MM.1S (cell line): Measurements from ENCODE around the gene IRAK4.

Source experiments
- DNase-seq: peaks from one replicate; pipeline ENCODE4 v3.0.0-alpha.2; 2015
- H2AFZ ChIP-seq: fragments of 300-600 bp; sonication (generic); 2 replicates; pipeline ENCODE4 v1.6.0; 2016; ENCODE audit warnings: antibody characterized with exemption, low read length
- H3F3A ChIP-seq: fragments of 300-600 bp; sonication (generic); 2 replicates; pipeline ENCODE4 v1.6.1; 2016; ENCODE audit warnings: mild to moderate bottlenecking, antibody characterized with exemption, low read length, moderate library complexity, mixed read lengths; ENCODE audit not compliant: insufficient read depth
- H3K27ac ChIP-seq: fragments of 300-600 bp; sonication (generic); 2 replicates; pipeline ENCODE4 v1.5.1; 2016; ENCODE audit warnings: mild to moderate bottlenecking, low read length
- H3K27me3 ChIP-seq: fragments of 300-600 bp; sonication (generic); replicated peaks from 2 replicates; pipeline ENCODE4 v1.6.0; 2016; ENCODE audit warnings: low read length; ENCODE audit not compliant: insufficient read depth
- H3K36me3 ChIP-seq: fragments of 300-600 bp; sonication (generic); replicated peaks from 2 replicates; pipeline ENCODE4 v1.6.1; 2016; ENCODE audit warnings: mild to moderate bottlenecking, low read length, mixed read lengths; ENCODE audit not compliant: insufficient read depth
- H3K4me1 ChIP-seq: fragments of 300-600 bp; sonication (generic); 2 replicates; pipeline ENCODE4 v1.6.1; 2016; ENCODE audit warnings: low read length, mixed read lengths
- H3K4me2 ChIP-seq: fragments of 300-600 bp; sonication (generic); 2 replicates; pipeline ENCODE4 v1.6.0; 2016; ENCODE audit warnings: low read depth, low read length
- H3K4me3 ChIP-seq: fragments of 300-600 bp; sonication (generic); 2 replicates; pipeline ENCODE4 v1.5.1; 2016; ENCODE audit warnings: low read length, mixed read lengths
- H3K79me2 ChIP-seq: fragments of 300-600 bp; sonication (generic); 2 replicates; pipeline ENCODE4 v1.6.1; 2016; ENCODE audit warnings: mixed run types, low read length, mixed read lengths
- H3K9ac ChIP-seq: fragments of 300-600 bp; sonication (generic); 2 replicates; pipeline ENCODE4 v1.6.1; 2016; ENCODE audit warnings: low read length, mixed read lengths
- H3K9me2 ChIP-seq: fragments of 300-600 bp; sonication (generic); replicated peaks from 2 replicates; pipeline ENCODE4 v1.6.1; 2016; ENCODE audit warnings: mild to moderate bottlenecking, low read length, mixed read lengths; ENCODE audit not compliant: insufficient read depth
- H3K9me3 ChIP-seq: fragments of 300-600 bp; sonication (generic); replicated peaks from 2 replicates; pipeline ENCODE4 v1.6.1; 2016; ENCODE audit warnings: mild to moderate bottlenecking, low read length, mixed read lengths; ENCODE audit not compliant: insufficient read depth
- H4K20me1 ChIP-seq: fragments of 300-600 bp; sonication (generic); 2 replicates; pipeline ENCODE4 v1.6.1; 2016; ENCODE audit warnings: mild to moderate bottlenecking, low read length, moderate library complexity, mixed read lengths; ENCODE audit not compliant: insufficient read depth
- CTCF ChIP-seq: fragments of 300-600 bp; sonication (generic); IDR thresholded peaks from 2 replicates; pipeline ENCODE4 v1.5.1; 2016; ENCODE audit warnings: antibody characterized with exemption, low read length, mixed read lengths
- EZH2 ChIP-seq: fragments of 300-600 bp; sonication (generic); optimal IDR thresholded peaks from 2 replicates; pipeline ENCODE3; 2017; ENCODE audit warnings: low read depth, mild to moderate bottlenecking, antibody characterized with exemption, low read length, mixed read lengths
- EZH2phosphoT487 ChIP-seq: fragments of 300-600 bp; sonication (generic); IDR thresholded peaks from 2 replicates; pipeline ENCODE4 v1.6.1; 2018; ENCODE audit warnings: antibody characterized with exemption, low read length

IRAK4 gene

GRCh38 chr12:43737646-43738045, 21.1 kb upstream of the IRAK4 start:
- Histone ChIP-seq H3K36me3 (peaks cover 10% of the 10 kb centered on the region; the same call in 1 of the 2 replicates), H3K9ac (no peak overlapping the region), H3K4me2 (no peak overlapping the region), H3F3A (no peaks in the 10 kb centered on the region), H3K9me2 (no peaks in the 10 kb centered on the region), H4K20me1 (no peaks in the 10 kb centered on the region), H3K27me3 (no peaks in the 10 kb centered on the region), H3K27ac (no peak overlapping the region), H3K4me1 (peaks cover 14% of the 10 kb centered on the region), H3K9me3 (no peaks in the 10 kb centered on the region), H2AFZ (no peak overlapping the region), H3K79me2 (no peaks in the 10 kb centered on the region), H3K4me3 (no peak overlapping the region)
- no peak for DNase-seq
- TF ChIP-seq EZH2phosphoT487, result no peak
- no peak for TF ChIP-seq CTCF
- TF ChIP-seq EZH2, result no peak

GRCh38 chr12:43740511-43741100, 18.1 kb upstream of the IRAK4 start:
- Histone ChIP-seq H3K36me3 (peaks cover 10% of the 10 kb centered on the region; the same call in 1 of the 2 replicates), H3K9me3 (no peaks in the 10 kb centered on the region), H2AFZ (no peak overlapping the region), H3K9me2 (no peaks in the 10 kb centered on the region), H3F3A (no peaks in the 10 kb centered on the region), H3K4me2 (no peak overlapping the region), H3K4me1 (peaks cover 14% of the 10 kb centered on the region), H3K9ac (no peak overlapping the region), H4K20me1 (no peaks in the 10 kb centered on the region), H3K4me3 (no peak overlapping the region), H3K27me3 (no peaks in the 10 kb centered on the region), H3K79me2 (no peaks in the 10 kb centered on the region), H3K27ac (no peak overlapping the region)
- no peak for TF ChIP-seq CTCF
- TF ChIP-seq EZH2, result no peak
- TF ChIP-seq EZH2phosphoT487, result no peak
- no peak for DNase-seq

GRCh38 chr12:43742106-43742505, 16.6 kb upstream of the IRAK4 start:
- H3K27me3 ChIP-seq, result no peaks in the 10 kb centered on the region
- no peaks in the 10 kb centered on the region for H3K79me2 ChIP-seq
- no peak overlapping the region for H2AFZ ChIP-seq
- no peak overlapping the region for H3K27ac ChIP-seq
- no peaks in the 10 kb centered on the region for H3F3A ChIP-seq
- peaks cover 5% of the 10 kb centered on the region; the same call in 1 of the 2 replicates for H3K36me3 ChIP-seq
- H3K4me1 ChIP-seq, result peaks cover 14% of the 10 kb centered on the region
- no peak overlapping the region for H3K4me3 ChIP-seq
- H3K9ac ChIP-seq, result no peak overlapping the region
- no peak for TF ChIP-seq EZH2
- no peak for TF ChIP-seq EZH2phosphoT487
- no peak for TF ChIP-seq CTCF
- no peaks in the 10 kb centered on the region for H3K9me2 ChIP-seq
- no peak for DNase-seq
- no peaks in the 10 kb centered on the region for H4K20me1 ChIP-seq
- H3K4me2 ChIP-seq, result no peak overlapping the region
- H3K9me3 ChIP-seq, result no peaks in the 10 kb centered on the region
